ENCODE results near the gene EVA1B.
A peak's percentile ranks its signal among the peaks of the same experiment; 100 is the strongest.

EVA1B gene

GRCh38 chr1:36307601-36308330 is 15.7 kb downstream of the EVA1B start:
- no peak for DNase-seq

DNA sequence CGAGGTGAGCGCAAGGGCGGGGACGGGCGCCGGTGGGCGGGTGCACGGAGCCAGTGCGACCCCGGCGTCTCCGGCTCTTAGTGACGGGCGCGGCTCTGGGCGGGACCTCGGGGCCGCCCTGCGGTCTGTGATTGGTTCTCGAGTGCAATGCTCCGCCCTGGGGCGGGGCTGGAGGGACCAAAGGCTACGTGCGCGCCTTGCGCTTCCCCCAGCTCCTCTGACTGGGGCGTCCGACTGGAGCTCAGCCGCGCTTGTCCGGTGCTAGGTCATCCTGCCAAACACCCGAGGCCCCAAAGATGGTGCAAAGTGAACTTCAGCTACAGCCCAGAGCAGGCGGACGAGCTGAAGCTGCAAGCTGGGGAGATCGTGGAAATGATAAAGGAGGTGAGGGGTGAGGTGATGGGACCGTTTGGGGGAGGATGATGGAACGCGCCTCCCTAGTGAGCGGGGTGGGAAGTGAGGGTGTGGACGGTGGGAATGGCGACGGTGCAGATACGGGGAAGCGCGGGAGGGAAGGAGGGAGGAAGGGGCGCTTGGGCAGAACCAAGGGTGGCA is 16.5 kb downstream of the EVA1B start:
- DNase-seq, result peak; percentile 67 to 80

- DNase-seq, result peak in 1 of 2 donors; percentile 61
Measured at GRCh38 chr1:36306210-36306901, 17.1 kb downstream of the EVA1B start, which contains the start of gene SH3D21. SH3D21 (plus strand) TSS chr1:36306368; CDS start chr1:36306421, 53 bp downstream.

GRCh38 chr1:36305915-36306209 is 17.6 kb downstream of the EVA1B start:
- DNase-seq, result no peak

DNA sequence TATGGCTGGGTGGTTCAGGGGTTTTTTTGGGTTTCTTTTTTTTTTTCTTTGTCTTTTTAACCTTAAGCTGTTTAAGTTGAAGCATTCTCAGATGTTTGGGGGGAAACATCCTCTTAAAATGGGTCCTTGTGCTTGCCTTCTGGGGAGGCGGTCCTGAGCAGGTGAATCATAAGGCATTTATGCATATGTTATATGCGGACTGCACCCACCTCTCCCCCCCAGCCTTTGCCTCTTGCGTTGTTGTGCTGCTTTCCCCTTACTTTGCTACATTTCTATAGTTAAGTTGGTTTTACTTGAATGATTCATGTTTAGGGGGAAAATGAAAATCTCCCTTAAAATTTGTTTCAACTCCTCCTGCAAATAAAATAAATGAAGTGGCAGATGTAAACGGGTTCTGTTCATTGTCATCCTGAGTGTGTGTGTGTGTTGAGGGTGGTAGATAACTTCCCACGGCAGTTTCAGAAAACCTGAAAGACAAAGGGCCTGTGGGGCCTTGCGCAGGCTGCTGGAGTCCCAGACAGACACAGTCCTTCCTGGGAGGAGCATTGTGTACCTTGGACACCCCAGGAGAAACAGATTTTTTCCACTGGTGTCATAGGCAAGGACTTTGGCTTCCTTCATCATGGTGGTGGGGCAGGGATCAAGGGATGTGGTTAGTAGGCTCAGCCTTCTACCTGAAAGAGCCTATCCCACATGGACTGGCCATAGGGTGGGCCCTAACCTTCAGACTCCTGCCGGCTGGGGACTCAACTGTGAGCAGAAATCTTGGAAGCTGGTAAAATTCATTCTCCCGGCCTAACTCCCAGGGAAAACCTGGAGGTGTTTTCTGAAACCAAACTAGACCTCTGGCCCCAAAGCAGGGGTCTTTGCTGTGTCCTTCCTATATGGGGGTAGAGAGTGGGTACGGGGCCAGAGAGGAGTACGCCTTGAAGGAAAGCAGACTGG is 18.2 kb downstream of the EVA1B start:
- DNase-seq, result no peak

DNA sequence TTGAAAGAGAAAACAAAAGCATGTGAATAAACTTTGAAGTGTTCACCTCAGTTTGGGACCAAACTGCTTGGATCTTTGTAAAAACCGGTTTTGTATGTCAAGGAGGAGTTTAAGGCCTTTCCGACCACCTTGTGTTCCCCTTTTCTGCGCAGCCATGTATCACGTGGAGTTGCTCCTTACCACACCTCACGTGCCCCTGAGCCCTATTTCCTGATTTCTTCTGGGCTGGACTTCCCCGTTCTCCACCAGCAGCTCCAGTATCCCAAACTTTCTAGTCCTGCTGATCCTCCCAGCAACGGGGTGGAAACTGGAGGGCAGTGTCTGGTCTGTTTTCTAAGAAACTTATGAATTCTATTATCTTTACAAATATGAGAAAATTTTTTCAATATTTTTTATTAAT is 18.9 kb downstream of the EVA1B start:
- no peak for DNase-seq

DNA sequence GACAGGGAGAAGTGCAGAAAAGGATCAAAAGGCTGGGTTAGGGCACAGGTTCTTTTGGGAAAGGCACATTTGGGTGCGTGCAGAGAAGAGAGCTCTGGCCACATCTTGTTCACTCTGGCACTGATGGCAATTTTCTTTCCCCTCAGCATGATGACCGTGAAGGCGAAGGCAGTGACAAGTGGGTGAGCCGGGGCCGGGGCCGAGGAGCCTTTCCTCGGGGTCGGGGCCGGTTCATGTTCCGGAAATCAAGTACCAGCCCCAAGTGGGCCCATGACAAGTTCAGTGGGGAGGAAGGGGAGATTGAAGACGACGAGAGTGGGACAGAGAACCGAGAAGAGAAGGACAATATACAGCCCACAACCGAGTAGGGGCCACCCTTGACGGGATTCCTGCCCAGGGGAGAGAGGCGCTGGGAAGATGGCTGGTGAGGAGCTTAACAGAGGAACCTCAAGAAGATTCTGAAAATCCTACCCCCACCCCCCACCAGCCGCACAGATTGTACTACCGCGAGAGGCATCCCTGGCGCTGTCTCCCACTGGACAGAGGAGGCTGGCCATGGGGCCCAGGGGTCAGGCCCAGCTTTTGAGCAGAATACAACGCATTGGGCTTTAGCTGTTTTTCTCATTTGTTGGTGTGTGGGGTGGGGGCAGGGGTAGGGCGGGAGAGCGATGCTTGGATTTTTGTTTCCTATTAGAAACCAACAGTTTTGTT is 19.6 kb downstream of the EVA1B start:
- no peak for DNase-seq

- no peak for DNase-seq
Measured at GRCh38 chr1:36303244-36303643, 20.2 kb downstream of the EVA1B start.

DNA sequence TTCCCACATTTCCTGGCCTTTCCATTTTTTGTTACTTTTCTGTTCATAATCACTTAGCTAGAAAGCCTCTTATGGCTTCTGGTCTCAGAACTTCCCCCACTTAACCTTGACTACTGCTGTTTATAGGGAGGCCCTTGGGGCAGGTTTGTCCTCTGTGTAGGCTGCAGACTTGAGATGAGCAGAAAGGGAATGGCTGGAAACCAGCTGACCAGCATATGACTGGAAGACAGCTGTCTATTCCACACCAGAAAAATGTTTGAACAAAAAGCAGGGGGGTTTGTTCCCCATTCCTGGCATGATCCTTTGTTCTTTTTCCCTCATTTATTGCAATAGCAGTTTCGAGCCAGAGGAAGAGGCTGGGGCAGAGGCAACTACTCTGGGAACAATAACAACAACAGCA is 22.2 kb downstream of the EVA1B start:
- DNase-seq, result no peak

DNA sequence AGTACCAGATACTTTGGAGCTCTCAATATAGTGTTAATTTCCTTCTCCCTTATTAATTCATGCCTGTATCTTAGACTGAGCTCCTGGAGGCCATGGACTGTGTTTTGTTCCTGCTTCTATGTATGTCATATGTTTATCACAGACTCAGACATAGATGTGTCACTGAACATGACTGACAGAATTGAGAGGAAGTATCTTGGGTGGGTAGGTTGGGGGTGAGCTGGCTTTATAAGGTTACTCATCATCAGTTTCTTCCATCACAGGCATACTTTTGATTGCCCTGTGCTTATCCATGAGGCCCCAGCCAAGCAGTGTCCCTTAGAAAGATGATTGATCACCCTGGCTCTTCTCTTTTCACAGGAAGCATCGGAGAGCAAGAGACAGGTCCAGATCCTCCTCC is 22.9 kb downstream of the EVA1B start:
- peak in 1 of 2 donors; percentile 54 for DNase-seq

- DNase-seq, result no peak
Measured at GRCh38 chr1:36298640-36299039, 24.8 kb downstream of the EVA1B start.

- no peak for DNase-seq
Measured at GRCh38 chr1:36297062-36297461, 26.4 kb downstream of the EVA1B start.

DNA sequence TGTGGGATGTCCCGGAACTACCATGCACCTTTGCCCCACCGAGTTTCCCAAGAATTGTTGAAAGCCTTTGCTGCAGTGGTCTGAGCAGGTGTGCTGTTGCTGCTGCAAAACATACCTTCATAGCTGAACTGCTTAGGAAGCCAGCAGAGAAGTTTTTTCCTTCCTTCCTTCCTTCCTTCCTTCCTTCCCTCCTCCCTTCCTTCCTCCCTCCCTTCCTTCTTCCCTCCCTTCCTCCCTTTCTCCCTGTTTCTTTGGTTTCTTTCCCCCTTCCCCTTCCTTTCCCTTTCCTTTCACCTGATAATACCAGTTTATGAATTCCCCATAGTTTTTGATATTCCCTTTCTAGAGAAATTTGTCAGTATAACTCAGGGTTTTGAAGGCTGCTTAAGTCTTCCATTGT is 28.1 kb downstream of the EVA1B start:
- DNase-seq, result no peak

DNA sequence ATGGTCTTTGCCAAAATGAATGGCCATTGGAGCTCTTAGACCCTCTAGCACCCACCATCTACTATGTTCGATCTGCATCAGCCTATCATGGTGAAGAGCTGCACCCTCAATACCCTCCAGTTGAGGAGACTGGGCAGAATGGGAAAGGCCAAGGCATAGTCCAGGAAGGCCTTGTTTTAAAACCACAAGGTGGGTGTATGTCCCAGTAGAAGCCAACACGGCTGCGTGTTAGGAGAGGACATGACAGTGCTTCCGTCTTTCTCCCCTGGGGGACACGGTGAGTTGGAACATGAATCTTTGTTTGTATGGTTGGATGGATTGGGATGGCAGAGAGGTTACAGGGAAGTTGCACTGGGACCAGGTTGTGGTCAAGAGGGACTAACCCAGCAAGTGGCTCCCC is 35.9 kb downstream of the EVA1B start:
- DNase-seq, result no peak

DNA sequence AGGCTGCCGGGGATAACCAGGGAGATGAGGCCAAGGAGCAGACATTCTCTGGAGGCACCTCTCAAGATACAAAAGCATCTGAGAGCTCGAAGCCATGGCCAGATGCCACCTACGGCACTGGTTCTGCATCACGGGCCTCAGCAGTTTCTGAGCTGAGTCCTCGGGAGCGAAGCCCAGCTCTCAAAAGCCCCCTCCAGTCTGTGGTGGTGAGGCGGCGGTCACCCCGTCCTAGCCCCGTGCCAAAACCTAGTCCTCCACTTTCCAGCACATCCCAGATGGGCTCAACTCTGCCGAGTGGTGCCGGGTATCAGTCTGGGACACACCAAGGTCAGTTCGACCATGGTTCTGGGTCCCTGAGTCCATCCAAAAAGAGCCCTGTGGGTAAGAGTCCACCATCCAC is 36.6 kb downstream of the EVA1B start:
- DNase-seq, result no peak

- DNase-seq, result peak in 1 of 2 donors; percentile 82
Measured at GRCh38 chr1:36285443-36286101, 37.9 kb downstream of the EVA1B start.

DNA sequence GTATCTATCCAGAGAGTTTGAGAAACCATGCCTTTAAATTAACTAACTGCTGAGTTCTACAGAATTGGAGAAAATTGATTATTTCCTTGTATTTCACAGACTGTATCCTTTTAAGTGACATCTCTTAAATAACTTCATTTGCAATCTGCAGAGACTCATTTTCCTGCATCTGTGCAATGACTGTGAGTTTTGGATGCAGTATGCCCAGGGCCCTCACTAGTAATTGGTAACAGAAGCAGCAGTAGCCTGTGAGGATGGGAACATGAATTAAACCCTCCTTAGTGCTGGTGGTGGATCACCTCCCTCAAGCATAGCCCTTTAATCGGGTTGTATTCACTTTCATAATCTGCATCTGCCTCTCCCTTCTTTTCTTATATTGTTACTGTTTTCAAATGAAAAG is 38.9 kb downstream of the EVA1B start:
- DNase-seq, result no peak

- no peak for DNase-seq
Measured at GRCh38 chr1:36284061-36284460, 39.4 kb downstream of the EVA1B start.

- no peak for DNase-seq
Measured at GRCh38 chr1:36279789-36280296, 43.6 kb downstream of the EVA1B start.

- no peak for DNase-seq
Measured at GRCh38 chr1:36279110-36279788, 44.2 kb downstream of the EVA1B start.

- DNase-seq, result no peak
Measured at GRCh38 chr1:36276688-36277087, 46.8 kb downstream of the EVA1B start.
